ENCODE results near the gene SV2C.

Gene SV2C

GRCh38 chr5:76219636-76220035 is 136.5 kb downstream of the SV2C start:
- CTCF ChIA-PET, result interaction anchor here (0.6 kb wide), 1 partner anchor 37 kb away, joined by 4 read pairs; no protein-coding TSS in a partner anchor
- no peak overlapping the region for H3K27ac ChIP-seq (ENCODE audit: extremely low read depth, low read depth, low read length)
- H3K4me3 ChIP-seq (ENCODE audit: low read depth, low read length), result no peak overlapping the region
- H3K4me1 ChIP-seq (ENCODE audit: control insufficient read depth, insufficient read depth, low read length), result no peaks in the 10 kb centered on the region; the same call in 1 of the 2 replicates
- H3K36me3 ChIP-seq (ENCODE audit: control insufficient read depth in 2 of 2, insufficient read depth in 1 of 2, low read length in 2 of 2), result no peaks in the 10 kb centered on the region
- POLR2A ChIA-PET, result no interaction called here
- TF ChIP-seq BCL11A (tag by site-specific recombination; IDR thresholded peaks at IDR 0.05; ENCODE audit: low read depth) (no peak), ZNF792 (tag by site-specific recombination; IDR thresholded peaks at IDR 0.05) (no peak), ZNF239 (tag by site-specific recombination; IDR thresholded peaks at IDR 0.05) (no peak), ZNF624 (tag by site-specific recombination; IDR thresholded peaks at IDR 0.05) (no peak), WT1 (tag by site-specific recombination; IDR thresholded peaks at IDR 0.05) (no peak), ZNF341 (tag by site-specific recombination; IDR thresholded peaks at IDR 0.05; ENCODE audit: low read depth) (no peak), YY1 (tag by site-specific recombination; IDR thresholded peaks at IDR 0.05) (no peak), ZNF292 (tag by site-specific recombination; IDR thresholded peaks at IDR 0.05; ENCODE audit: borderline replicate concordance, low read depth) (no peak), ZNF677 (tag by site-specific recombination; IDR thresholded peaks at IDR 0.05) (no peak), ZNF19 (tag by site-specific recombination; IDR thresholded peaks at IDR 0.05; ENCODE audit: low read depth) (no peak), KLF16 (tag by site-specific recombination; IDR thresholded peaks at IDR 0.05) (no peak), ZNF148 (tag by site-specific recombination; IDR thresholded peaks at IDR 0.05; ENCODE audit: borderline replicate concordance) (no peak), ZNF214 (tag by site-specific recombination; IDR thresholded peaks at IDR 0.05; ENCODE audit: borderline replicate concordance) (no peak), ZNF621 (tag by site-specific recombination; IDR thresholded peaks at IDR 0.05) (no peak), PATZ1 (tag by site-specific recombination; IDR thresholded peaks at IDR 0.05) (no peak), ZNF660 (tag by site-specific recombination; IDR thresholded peaks at IDR 0.05) (no peak)
- TF ChIP-seq, protein P1, sequence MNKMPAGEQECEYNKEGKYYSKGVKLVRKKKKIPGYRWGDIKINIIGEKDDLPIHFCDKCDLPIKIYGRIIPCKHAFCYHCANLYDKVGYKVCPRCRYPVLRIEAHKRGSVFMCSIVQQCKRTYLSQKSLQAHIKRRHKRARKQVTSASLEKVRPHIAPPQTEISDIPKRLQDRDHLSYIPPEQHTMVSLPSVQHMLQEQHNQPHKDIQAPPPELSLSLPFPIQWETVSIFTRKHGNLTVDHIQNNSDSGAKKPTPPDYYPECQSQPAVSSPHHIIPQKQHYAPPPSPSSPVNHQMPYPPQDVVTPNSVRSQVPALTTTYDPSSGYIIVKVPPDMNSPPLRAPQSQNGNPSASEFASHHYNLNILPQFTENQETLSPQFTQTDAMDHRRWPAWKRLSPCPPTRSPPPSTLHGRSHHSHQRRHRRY (tag by site-specific recombination; IDR thresholded peaks at IDR 0.05), result no peak
- H3K9me3 ChIP-seq (ENCODE audit: control insufficient read depth, insufficient read depth, low read depth, low read length), result no peaks in the 10 kb centered on the region

- H3K9me3 ChIP-seq (ENCODE audit: control insufficient read depth, insufficient read depth, low read depth, low read length), result no peaks in the 10 kb centered on the region
- ChIA-PET CTCF (no interaction called here), POLR2A (no interaction called here)
- H3K27ac ChIP-seq (ENCODE audit: extremely low read depth, low read depth, low read length), result no peak overlapping the region
- no peak overlapping the region for H3K4me3 ChIP-seq (ENCODE audit: low read depth, low read length)
- no peaks in the 10 kb centered on the region; the same call in 1 of the 2 replicates for H3K4me1 ChIP-seq (ENCODE audit: control insufficient read depth, insufficient read depth, low read length)
- TF ChIP-seq, protein P2, sequence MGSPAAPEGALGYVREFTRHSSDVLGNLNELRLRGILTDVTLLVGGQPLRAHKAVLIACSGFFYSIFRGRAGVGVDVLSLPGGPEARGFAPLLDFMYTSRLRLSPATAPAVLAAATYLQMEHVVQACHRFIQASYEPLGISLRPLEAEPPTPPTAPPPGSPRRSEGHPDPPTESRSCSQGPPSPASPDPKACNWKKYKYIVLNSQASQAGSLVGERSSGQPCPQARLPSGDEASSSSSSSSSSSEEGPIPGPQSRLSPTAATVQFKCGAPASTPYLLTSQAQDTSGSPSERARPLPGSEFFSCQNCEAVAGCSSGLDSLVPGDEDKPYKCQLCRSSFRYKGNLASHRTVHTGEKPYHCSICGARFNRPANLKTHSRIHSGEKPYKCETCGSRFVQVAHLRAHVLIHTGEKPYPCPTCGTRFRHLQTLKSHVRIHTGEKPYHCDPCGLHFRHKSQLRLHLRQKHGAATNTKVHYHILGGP (tag by site-specific recombination; IDR thresholded peaks at IDR 0.05), result no peak
- H3K36me3 ChIP-seq (ENCODE audit: control insufficient read depth in 2 of 2, insufficient read depth in 1 of 2, low read length in 2 of 2), result no peaks in the 10 kb centered on the region
Observed at GRCh38 chr5:76221311-76221710, 138.1 kb downstream of the SV2C start.

Data from HEK293 (cell line).